Stimulated activated CD4-positive, alpha-beta T cell treated with anti-CD3 and anti-CD28 coated beads, Interleukin-4, amount 100 ng/mL, for 4 hours (primary cell): ENCODE data around the gene NTHL1.

Experiments
- DNase-seq, 2 experiments: peaks; one replicate each; pipeline ENCODE4 v3.0.0-alpha.2; 2020

The NTHL1 gene

DNA sequence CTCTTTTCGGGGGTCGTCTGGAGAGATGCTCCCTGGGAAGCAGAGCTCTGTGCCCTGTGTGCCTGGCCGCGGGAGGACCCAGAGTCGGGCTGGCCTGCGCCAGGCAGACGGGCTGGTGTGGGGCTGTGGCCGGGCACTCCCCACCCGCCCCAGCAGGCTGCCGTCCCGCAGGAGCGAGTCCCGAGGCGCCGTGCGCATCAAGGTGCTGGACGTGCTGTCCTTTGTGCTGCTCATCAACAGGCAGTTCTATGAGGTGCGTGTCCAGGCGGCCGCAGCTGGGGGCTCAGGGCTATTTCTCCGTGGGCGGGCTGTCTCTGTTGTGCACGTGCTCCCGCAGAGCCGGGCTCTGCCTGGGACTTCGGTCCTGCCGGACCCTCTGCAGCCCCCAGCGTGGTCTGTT lies 15.2 kb upstream of the NTHL1 start:
- DNase-seq = no peak

DNA sequence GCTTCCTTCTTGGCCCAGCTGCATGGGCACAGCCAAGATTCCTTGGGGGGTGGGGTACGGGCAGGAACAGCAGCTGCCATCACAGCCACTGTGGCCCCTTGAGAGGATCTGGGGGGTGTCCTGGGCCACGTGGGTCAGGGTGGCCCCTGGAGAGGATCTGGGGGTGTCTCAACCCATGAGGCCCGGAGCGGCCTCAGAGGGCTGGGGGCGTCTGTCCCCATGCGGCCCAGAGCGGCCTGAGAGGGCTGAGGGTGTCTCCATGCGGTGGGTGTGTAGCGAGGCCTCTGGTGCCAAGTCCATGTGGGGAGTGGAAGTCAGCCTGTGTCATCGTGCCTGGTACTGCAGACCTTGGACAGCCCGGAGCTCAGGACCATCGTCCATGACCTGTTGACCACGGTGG lies 13.9 kb upstream of the NTHL1 start:
- DNase-seq = no peak

DNA sequence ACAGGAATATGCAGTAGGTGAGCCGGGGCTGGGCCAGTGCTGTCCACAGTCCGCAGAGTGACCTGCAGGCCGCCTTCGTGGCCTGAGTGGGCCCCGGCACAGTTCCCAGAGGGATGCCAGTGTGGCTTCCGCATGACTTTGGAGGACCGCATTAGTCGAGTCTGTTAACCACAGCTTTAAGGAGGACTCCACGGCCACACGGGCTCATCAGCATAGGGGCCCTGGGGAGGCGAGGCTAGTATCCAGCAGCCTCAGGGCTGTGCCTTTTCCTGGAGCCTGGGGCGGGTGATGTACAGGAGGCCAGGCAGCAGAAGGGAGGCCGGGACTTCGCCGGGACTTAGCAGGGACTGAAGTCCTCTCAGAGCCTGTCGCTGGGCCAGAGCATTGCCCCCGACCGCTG lies 13.4 kb upstream of the NTHL1 start:
- DNase-seq = no peak

DNA sequence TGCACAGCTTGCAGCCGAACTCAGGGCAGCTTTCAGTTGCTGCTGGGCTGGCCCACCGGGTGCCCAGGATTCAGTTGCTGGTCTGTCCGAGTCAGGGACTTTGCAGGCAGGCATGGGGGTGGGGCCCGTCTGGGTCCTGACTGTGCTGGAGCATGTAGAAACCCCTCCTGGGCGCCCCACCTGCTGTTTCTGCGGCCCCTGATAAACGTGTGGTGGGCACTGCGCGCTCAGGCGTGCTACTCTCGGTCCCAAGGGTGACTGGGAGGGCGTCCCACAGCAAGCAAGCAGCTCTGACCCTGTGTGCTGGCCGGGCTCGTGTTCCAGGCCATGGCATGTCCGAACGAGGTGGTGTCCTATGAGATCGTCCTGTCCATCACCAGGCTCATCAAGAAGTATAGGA lies 12.7 kb upstream of the NTHL1 start:
- DNase-seq = no peak

DNA sequence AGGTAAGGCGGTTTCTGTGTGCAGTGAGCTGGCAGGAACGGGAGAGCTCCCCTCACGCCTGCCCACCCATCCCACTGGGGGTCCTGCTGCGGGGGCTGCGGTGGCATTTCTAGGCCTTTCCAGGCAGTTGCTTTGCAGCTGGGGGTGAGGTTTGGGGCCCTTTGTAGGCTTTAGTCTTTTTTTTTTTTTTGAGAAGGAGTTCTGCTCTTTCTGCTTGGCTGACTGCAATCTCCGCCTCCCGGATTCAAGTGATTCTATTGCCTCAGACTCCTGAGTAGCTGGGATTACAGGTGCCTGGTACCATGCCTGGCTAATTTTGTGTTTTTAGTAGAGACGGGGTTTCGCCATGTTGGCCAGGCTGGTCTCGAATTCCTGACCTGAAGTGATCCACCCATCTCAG lies 11.2 kb upstream of the NTHL1 start:
- no peak for DNase-seq

DNA sequence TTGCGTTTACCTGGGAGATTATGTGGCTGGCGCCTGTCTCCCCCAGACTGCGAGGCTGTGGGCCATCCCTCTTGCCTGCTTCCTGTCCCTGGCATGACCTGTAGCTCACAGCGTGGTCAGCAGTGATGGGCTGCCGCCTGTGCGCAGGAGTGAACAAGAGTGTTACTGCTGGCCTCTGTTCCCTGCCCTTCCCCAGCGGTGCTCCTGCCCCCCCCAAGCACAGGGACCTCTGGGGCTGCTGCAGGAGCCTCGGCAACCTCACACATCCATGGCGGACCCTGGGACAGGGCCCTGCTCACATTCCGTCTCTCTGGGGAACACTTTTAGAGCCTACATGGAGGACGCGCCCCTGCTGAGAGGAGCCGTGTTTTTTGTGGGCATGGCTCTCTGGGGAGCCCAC lies 10.8 kb upstream of the NTHL1 start:
- DNase-seq = no peak

DNA sequence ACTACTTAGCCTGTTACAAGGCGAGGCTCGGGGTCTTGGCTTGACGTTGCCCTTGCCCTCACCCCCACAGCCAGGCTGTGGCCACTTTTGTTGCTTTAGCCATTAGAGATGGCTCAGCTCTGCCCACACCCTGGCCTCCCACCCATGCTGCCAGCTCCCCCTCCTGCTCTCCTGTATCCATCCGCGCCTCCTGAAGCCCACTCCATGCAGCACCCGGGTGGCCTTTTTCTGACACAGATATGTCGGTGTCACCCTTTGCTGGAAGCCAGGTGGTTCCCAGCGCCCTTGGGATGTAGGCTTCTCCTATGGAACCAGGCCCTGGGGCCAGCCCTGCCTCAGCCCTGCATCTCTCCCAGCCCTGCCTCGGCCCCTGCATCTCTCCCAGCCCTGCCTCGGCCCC lies 9.8 kb upstream of the NTHL1 start:
- DNase-seq = no peak

DNA sequence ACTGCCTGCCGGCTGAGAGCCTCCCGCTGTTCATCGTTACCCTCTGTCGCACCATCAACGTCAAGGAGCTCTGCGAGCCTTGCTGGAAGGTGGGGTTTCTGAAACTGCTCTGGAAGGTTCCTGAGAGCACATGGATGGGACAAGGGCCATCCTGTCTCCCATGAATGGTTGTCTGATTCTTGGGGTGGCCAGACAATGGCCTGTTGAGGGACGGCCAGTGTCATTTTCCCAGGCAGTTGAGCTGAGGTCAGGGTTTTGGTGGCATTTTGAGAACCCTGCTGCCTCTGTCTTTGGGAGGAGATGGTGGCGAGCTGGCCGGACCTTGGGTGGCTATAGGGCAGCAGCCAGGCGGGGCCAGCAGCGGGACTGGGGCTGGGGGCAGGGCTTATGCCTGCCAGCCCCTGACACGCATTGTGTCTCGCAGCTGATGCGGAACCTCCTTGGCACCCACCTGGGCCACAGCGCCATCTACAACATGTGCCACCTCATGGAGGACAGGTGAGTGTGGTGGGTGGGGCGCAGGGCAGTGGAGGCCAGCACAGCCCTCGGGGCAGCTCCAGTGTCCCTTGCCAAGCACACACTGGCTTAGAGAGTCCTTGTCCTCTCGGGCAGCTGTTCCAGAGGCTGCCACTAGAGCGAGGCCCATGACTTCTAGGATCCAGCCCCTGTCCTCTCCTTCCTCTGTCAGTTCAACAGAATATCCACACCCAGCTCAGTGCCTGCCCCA lies 9.2 kb upstream of the NTHL1 start:
- no peak for DNase-seq

DNA sequence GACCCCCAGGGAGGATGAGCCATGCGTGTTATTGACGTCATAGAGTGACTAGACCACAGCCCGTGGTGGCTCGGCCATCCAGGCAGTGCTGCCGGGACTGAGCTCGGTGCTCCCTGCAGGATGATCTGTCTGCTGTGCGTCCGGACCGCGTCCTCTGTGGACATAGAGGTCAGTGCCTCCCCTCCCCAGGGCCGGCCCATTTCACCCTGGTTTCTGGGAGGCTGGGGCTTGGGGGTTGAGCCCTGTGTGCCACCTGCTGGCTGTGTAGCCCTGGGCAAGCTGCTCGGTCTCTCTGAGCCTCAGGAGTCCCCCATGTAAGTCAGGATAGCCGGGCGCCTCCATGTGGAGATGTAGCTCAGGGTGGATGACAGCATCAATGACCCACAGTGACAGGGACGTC lies 8.4 kb upstream of the NTHL1 start:
- DNase-seq = no peak

DNA sequence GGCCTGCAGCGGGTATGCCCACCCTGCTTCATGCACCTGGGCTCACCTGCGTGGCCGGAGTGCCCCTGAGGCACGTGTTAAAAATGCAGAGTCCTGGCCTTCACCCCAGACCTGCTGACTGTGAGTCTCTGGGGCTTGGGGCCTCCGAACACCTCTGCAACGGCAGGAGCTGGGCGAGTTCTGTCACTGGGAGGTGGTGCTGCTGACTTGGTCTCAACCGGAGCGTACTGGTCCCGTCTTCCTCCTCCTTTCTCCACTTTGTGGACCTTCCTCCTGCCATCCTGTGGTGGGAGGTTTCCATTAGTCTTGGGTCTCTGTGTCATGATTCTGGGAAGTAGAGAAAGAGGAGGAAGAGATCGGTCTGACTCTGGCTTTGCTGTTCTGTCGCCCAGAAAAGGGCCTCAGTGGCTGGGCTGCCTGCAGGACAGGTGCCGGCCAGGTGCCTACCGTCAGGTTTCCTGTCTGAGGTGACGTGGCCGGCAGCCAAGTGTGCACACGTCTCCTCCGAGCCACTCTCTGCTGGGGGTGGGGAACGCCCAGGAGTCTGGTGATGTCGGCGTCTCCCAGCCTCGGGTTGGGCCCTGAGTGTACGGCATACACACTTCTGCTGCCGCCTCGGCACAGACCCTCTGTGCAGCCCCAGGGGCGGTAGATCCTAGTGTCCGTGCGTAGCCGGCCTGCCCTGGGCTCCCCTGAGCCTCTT lies 7.1 kb upstream of the NTHL1 start:
- no peak for DNase-seq

DNA sequence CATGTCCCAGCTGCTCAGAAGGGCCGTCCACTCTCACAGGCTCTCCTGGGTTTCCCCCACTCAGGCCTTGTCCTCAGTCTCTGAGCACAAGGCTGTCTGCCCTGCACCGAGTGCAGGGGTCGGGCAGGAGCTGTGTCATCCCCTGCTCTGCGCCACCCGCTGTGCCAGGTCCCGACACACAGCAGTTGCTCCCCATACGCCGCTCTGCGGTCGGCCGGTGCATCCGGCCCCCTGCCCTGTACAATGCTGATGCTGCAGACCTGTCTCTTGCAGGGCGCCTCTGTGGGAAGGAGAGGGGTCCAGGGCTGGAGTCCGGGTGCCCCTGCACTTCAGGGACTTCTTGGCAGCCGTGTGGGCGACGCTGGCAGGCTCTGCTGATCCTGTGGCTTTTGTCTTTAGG lies 6.3 kb upstream of the NTHL1 start:
- DNase-seq = no peak

DNA sequence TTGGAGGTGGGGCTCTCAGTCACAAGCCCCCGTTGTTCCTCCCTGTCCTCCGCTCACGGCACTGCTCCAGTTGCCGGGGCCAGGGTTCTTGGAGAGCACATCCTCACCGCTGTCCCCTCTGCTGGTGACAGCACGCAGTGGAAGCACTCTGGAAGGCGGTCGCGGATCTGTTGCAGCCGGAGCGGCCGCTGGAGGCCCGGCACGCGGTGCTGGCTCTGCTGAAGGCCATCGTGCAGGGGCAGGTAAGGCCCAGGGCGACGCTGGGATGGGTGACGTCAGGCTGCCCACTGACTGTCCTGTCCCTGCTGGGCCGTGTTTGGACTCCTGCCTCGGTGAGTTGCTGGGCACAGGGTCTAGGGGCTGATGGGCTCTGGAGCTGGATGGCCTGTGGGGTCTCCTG lies 5.6 kb upstream of the NTHL1 start:
- DNase-seq = no peak

DNA sequence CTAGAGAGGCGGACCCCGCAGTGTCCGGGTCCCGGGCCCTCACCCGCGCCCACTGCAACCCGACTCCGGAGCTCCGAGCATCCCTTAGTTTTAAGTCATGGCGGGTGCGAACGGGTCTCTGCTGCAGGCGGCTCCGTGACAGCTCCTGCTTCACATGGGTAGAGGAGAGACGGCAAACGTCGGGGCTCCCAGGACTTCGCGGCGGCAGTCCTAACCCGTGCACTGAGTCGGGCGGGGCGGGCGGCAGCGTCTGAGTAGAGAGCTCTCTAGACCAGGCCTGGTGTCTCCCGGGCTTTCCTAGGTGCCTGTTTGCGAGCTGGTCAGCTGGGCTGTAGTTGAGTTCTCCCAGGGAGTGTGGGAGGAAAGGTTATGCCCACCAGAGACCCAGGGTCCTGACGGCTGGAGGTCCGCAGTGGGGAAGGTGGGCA lies 496 bp upstream of the NTHL1 start:
- no peak for DNase-seq

DNA sequence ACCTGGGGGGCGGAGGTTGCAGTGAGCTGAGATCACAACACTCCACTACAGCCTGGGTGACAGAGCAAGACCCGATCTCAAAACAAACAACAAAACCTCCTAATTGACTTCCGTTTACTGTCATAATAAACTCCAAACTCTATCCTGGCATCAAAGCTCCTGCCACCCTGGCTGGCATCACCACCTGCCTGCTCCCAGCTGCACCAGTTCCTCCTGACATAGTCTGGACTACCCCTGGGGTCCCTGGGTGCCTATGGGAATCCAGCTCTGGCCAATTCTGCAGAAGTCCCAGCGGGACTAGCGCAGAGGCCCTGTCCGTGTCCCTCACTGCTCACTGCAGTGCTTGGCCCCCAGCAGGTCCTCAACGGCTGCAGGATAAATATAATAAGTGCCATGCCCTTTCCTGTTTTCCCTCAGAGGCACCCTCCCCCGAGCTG lies 723 bp downstream of the NTHL1 start:
- DNase-seq = no peak

DNA sequence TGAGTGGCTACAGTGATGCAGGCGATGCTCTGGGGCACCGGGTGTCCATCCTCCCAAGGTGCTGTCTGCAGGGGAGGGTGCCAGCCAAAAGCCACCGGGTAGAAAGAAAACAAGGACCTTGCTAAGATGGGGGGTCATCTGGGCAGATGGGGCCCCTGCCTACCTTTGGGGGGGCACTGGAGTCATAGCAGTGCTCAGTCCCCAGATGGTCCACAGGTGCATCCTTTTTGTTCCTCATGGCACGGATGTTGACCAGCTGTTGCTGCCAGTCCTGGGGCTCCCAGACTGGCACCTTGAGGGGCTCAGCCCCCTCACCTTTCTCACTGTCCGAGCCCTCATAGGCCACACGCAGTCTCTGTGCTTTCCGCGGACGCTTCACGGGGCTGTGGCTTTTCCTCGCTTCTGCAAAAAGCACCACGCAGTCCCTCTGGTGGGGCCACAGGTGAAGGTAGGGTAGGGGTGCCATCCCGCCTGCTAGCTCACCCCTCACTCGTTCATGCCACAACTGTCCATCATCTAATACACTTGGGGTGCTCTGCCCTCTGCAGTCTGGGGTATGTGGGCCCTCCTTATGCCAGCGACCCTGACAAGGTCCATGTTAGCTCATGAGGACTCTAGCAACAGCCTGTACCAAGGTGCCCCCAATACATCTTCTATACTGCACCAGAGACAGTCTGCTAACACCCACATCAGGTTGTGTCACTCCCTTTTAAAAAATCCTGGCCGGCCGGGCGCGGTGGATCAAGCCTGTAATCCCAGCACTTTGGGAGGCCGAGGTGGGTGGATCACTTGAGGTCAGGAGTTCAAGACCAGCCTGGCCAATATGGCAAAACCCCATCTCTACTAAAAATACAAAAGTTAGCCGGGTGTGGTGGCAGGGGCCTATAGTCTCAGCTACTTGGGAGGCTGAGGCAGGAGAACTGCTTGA lies 1.4 kb downstream of the NTHL1 start:
- DNase-seq = no peak

DNA sequence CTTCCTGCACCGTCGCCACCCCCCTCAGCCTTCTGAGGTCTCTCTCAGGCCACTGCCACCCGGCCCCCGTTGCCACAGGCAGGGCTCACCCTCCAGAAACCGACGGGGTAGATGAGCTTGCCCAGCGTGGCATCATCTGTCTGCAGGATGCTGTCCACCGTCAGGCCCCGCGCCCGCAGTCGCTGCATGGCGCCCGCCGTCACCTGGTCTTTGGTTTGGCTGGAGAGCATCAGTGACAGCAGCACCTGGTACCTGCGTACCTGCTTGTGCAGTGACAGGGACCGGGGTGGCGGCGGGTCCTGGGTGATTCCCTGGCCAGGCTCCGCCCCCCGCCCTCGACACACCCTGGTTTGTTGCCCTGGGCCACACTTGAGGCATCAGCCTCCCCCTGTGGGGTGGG lies 3.1 kb downstream of the NTHL1 start:
- DNase-seq = no peak

DNA sequence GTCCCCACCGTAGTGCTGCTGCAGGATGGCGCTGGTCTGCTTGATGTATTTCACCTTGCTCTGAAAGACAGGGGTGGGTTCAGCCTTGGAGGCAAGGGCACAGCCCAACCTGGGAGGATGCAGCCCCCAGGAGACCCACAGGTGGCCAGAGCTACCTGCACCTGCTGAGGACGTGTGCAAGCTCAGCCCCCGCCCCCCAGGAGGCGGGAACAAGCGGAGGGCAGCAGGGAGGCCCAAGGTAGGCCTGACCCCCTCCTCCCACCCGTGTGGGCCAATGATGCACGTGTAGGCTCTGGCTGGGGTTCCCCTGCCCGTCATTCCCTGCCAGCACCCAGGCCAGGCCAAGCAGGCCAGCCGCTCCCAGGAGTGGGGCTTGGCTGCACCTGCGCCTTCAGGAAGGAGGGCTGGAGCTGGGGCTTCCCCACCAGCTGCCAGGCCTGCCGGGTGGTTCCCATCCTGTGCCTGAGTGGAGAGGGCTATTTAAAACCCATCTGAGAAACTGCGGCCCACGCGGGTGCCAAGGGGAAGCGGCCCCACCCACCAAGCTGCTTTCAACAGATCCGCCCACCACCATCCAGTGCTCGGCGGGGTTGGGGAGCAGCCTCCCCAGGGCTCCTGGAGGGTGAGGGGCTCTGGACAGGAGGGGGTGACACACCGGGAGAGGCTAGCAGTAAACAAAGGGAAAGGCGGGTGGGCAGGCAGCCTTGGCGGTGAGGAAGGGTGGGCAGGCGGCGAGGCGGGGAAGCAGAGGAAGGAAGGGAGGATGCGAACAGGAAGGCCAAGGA lies 3.8 kb downstream of the NTHL1 start:
- no peak for DNase-seq

DNA sequence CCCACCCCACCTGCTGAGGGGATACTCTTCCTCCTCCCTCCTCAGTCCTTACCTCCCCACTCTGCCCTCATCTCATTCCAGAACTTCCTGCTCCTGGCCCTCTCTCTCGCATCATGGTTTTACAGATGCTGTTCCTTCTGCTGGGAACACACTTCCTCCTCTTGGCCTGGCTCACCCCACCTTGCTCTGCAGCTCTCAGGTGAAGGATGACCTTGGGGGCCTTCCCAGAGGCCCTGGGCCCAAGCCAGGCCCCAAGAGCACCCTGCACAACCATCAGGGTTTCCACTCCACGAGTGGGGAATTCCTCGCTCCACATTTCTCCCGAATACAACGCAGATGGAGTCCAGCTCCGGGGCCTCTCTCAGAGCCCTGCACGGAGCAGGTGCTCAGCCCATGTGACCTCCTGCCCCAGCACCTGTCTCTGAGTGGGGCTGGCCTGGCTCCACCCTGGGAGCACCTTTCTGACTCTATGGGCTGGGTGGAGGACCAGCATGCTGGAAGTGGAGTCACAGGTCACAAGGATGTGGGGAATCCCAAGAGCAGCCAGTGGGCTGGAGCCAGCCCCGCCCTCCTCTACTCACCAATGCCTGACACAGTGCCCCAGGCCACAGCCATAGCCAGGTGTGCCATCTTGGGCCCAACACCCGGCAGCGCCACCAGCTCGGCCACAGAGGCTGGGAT lies 4.5 kb downstream of the NTHL1 start:
- no peak for DNase-seq

DNA sequence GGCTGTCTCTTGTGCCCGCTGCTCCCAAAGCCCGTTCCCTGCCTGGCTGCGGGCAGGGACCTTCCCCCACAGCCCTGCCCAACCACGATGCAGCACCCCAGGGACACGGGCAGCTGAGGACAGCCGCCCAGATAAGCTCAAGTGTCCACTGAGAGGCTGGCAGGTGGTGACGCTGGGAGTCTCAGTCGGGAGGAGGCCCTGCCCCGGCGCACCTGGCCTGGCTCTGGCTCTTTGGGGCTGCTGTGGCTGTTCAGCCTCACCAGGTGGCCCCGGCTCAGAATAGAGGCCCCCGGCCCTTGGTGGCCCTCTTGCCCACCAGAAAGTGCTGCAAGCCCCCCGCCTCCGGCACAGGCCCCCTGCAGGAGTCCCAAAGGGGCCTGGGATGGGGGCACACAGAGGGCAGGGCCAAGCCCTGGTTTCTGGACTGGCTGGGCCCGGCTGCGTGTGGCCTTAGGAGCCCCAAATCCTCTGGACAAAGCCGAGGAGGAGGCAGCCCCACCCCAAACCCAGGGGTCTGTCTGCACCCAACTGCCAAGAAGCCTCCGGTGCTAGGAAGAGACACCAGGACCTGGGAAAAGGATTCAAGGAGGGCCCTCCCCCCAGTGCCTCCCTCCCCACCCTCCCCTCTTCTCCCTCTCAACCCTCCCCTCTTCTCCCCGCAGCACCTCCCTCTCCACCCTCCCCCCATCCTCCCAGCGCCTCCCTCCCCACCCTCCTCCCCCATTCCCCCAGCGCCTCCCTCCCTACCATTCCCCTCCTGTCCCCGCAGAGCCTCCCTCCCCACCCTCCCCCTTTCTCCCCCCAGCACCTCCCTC lies 5.3 kb downstream of the NTHL1 start:
- DNase-seq = no peak

DNA sequence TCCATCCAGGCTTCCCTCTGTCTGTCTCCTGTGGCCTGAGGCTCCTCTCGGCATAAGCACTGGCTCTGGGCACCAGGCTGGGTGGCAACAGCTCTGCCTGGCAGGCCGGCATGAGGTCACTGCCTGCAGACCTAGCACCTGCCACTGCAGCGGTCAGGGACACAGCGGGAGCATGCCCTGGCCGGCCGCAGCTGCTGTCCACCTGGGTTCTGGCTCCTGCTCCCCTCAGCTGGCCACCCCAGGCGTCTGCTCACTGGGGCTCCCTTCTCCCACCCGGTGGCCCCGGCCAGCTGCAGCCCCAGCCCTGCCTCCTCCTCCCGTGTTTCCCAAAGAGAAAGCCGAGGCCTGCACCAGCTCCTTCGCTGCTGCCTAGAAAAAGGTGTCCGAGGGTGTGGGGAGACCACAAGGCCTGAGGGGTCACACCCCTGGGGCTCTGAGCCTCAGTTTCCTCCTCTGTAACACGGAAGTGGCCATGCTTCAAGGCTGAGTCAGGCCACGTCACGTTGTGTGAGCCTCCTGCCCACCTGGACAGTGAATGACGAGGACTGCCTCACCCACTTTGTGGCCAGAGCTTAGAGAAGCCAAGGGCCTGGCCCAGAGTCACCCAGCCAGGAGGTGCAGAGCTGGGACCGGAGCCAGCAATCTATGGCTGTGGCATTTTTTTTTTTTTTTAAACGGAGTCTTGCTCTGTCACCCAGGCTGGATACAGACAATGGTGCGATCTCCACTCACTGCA lies 6.7 kb downstream of the NTHL1 start:
- DNase-seq = no peak
